MM.1S (cell line): ENCODE measurements around the gene CSTPP1.

Experiments
- CTCF ChIP-seq: fragments of 300-600 bp; sonication (generic); IDR thresholded peaks from 2 replicates; pipeline ENCODE4 v1.5.1; 2016; ENCODE audit warnings: antibody characterized with exemption, low read length, mixed read lengths
- EZH2 ChIP-seq: fragments of 300-600 bp; sonication (generic); optimal IDR thresholded peaks from 2 replicates; pipeline ENCODE3; 2017; ENCODE audit warnings: low read depth, mild to moderate bottlenecking, antibody characterized with exemption, low read length, mixed read lengths

DNA sequence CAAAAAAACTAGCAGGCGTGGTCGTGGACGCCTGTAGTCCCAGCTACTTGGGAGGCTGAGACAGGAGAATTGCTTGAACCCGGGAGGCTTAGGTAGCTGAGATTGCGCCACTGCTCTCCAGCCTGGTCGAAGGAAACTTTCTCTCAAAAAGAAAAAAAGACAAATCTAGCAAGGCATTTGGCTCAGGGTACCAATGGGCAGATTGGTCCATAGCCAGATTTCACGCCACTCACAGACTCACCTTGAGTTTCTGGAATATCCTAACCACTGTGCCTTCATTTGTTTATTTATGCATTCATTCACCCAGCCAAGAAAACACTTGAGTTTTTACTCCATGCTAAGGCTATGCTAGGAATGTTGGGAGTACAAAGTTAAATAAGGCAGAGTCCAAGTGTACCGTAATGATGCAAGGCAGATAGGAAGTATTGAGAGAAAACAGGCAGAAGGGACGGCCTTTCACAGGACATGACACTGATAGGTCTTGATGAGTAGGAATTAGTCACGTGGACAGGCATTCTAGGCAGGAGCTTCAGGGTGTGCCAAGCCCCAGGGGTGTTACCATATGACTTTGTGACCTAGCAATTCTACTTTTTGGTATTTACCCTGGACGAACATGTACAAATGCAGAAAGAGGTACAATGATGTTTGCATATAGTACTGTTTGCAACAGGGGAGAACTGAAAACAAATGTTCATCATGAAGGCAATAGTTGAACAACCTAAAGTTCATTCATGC, 252.7 kb downstream of the CSTPP1 start:
- TF ChIP-seq CTCF: no peak
- no peak for TF ChIP-seq EZH2
